ENCODE results near the gene EPHB6.

DNA sequence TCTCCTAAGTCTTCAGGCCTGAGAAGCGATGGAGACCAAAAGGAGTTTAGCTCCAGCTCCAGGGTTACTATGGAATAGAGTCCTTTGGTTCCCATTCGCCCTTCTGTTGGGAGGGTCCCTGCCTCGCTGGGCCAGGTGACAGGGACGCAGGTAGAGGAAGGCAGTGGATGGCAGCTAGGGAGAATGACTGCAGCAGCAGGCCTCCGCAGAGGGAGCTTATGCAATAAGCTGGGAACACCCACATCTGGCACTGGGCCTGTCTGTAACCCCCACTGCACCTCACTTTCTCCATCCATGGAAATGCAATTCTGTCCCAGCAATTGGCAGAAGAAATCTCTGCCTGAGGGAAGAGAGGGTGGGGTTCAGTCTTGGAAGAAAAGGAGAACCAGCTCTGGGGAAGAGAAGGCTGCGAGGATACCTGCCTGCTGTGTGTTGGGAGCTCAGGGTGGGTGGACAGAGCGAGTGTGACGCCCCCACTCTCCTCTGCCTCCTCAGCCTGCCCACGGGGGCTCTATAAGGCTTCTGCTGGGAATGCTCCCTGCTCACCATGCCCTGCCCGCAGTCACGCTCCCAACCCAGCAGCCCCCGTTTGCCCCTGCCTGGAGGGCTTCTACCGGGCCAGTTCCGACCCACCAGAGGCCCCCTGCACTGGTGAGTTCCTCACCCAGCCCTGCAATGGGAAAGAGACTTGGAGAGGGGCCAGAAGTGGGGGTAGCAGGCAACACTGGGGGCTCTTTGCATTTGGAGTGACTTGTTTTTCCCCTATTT, 10.3 kb downstream of the EPHB6 start:
- TF ChIP-seq JUND (IDR thresholded peaks at IDR 0.05; ENCODE audit: low read depth, low read length) (no peak), POLR2A (IDR thresholded peaks at IDR 0.05; ENCODE audit: low read depth, low read length) (no peak), HCFC1 (IDR thresholded peaks at IDR 0.05; ENCODE audit: low read length) (no peak), CEBPB (IDR thresholded peaks at IDR 0.05; ENCODE audit: borderline replicate concordance in 1 of 2, low read depth in 2 of 2, low read length in 2 of 2) (no peak), POLR2AphosphoS5 (IDR thresholded peaks at IDR 0.05; ENCODE audit: low read length) (no peak)
- TF ChIP-seq, protein P1, sequence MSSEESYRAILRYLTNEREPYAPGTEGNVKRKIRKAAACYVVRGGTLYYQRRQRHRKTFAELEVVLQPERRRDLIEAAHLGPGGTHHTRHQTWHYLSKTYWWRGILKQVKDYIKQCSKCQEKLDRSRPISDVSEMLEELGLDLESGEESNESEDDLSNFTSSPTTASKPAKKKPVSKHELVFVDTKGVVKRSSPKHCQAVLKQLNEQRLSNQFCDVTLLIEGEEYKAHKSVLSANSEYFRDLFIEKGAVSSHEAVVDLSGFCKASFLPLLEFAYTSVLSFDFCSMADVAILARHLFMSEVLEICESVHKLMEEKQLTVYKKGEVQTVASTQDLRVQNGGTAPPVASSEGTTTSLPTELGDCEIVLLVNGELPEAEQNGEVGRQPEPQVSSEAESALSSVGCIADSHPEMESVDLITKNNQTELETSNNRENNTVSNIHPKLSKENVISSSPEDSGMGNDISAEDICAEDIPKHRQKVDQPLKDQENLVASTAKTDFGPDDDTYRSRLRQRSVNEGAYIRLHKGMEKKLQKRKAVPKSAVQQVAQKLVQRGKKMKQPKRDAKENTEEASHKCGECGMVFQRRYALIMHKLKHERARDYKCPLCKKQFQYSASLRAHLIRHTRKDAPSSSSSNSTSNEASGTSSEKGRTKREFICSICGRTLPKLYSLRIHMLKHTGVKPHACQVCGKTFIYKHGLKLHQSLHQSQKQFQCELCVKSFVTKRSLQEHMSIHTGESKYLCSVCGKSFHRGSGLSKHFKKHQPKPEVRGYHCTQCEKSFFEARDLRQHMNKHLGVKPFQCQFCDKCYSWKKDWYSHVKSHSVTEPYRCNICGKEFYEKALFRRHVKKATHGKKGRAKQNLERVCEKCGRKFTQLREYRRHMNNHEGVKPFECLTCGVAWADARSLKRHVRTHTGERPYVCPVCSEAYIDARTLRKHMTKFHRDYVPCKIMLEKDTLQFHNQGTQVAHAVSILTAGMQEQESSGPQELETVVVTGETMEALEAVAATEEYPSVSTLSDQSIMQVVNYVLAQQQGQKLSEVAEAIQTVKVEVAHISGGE (CRISPR knock-in tag; IDR thresholded peaks at IDR 0.05), result no peak
- TF ChIP-seq, protein P2, sequence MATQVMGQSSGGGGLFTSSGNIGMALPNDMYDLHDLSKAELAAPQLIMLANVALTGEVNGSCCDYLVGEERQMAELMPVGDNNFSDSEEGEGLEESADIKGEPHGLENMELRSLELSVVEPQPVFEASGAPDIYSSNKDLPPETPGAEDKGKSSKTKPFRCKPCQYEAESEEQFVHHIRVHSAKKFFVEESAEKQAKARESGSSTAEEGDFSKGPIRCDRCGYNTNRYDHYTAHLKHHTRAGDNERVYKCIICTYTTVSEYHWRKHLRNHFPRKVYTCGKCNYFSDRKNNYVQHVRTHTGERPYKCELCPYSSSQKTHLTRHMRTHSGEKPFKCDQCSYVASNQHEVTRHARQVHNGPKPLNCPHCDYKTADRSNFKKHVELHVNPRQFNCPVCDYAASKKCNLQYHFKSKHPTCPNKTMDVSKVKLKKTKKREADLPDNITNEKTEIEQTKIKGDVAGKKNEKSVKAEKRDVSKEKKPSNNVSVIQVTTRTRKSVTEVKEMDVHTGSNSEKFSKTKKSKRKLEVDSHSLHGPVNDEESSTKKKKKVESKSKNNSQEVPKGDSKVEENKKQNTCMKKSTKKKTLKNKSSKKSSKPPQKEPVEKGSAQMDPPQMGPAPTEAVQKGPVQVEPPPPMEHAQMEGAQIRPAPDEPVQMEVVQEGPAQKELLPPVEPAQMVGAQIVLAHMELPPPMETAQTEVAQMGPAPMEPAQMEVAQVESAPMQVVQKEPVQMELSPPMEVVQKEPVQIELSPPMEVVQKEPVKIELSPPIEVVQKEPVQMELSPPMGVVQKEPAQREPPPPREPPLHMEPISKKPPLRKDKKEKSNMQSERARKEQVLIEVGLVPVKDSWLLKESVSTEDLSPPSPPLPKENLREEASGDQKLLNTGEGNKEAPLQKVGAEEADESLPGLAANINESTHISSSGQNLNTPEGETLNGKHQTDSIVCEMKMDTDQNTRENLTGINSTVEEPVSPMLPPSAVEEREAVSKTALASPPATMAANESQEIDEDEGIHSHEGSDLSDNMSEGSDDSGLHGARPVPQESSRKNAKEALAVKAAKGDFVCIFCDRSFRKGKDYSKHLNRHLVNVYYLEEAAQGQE (IDR thresholded peaks at IDR 0.05; ENCODE audit: low read depth, low read length), result no peak
